Measurements from ENCODE around the gene CLDN12. TPM values are rescaled to one million over a fixed set of nuclear protein-coding genes. Genes with fewer than 3 reads are reported as not detected.

Gene CLDN12
- total RNA-seq, 2 donors from 2014 or later: 33.1 to 43.9 TPM

- Histone ChIP-seq H3K4me1 (replicated peaks) (no peaks in the 10 kb centered on the region), H3K27me3 (replicated peaks; ENCODE audit: insufficient read depth) (no peaks in the 10 kb centered on the region), H3K4me3 (peak overlapping the region; percentile 56 to 60), H3K27ac (peak overlapping the region; percentile 93 to 96), H3K9me3 (no peaks in the 10 kb centered on the region), H3K36me3 (no peaks in the 10 kb centered on the region)
- no peak for DNase-seq (ENCODE audit: low spot score)
- TF ChIP-seq POLR2AphosphoS5 (IDR thresholded peaks at IDR 0.05): no peak
- TF ChIP-seq POLR2A (IDR thresholded peaks at IDR 0.05): no peak
- no peak for TF ChIP-seq CTCF (IDR thresholded peaks at IDR 0.05)
- intact Hi-C loops (cut with DNase I): loop anchor here (5.0 to 10.0 kb wide), 2 partner anchors 55 to 188 kb away; partner anchors contain the start of genes GTPBP10 and STEAP2
- 19% methylated on average over 1 of the region's 1 CpG for WGBS
Measured at GRCh38 chr7:90402785-90403173, 482 bp upstream of the CLDN12 start.

GRCh38 chr7:90404777-90405176, 1.5 kb downstream of the CLDN12 start:
- Histone ChIP-seq H3K36me3 (no peaks in the 10 kb centered on the region), H3K4me3 (peak overlapping the region in 1 of 2 donors; percentile 60), H3K9me3 (no peaks in the 10 kb centered on the region), H3K27me3 (replicated peaks; ENCODE audit: insufficient read depth) (no peaks in the 10 kb centered on the region), H3K27ac (peak overlapping the region in 1 of 2 donors; percentile 96), H3K4me1 (replicated peaks) (no peaks in the 10 kb centered on the region)
- TF ChIP-seq CTCF (IDR thresholded peaks at IDR 0.05) (no peak), POLR2AphosphoS5 (IDR thresholded peaks at IDR 0.05) (no peak), POLR2A (IDR thresholded peaks at IDR 0.05) (no peak)
- DNase-seq (ENCODE audit: low spot score): no peak
- intact Hi-C loops (cut with DNase I): loop anchor here (5.0 to 10.0 kb wide), 2 partner anchors 57 to 190 kb away; partner anchors contain the start of genes GTPBP10 and STEAP2
- WGBS: 82% methylated on average over 4 of the region's 4 CpGs

GRCh38 chr7:90407484-90407821, 4.2 kb downstream of the CLDN12 start:
- Histone ChIP-seq H3K4me1 (replicated peaks) (peaks cover 1% of the 10 kb centered on the region), H3K36me3 (no peaks in the 10 kb centered on the region), H3K27ac (peak overlapping the region; percentile 41 to 96), H3K27me3 (replicated peaks; ENCODE audit: insufficient read depth) (no peaks in the 10 kb centered on the region), H3K4me3 (no peak overlapping the region), H3K9me3 (no peaks in the 10 kb centered on the region)
- WGBS: 48% methylated on average over 1 of the region's 1 CpG
- TF ChIP-seq POLR2AphosphoS5 (IDR thresholded peaks at IDR 0.05) (peak; percentile 58), CTCF (IDR thresholded peaks at IDR 0.05) (no peak)
- intact Hi-C loops (cut with DNase I): loop anchor here (10.0 kb wide), 1 partner anchor 193 kb away; the partner anchor contains the start of gene STEAP2
- no peak for DNase-seq (ENCODE audit: low spot score)

GRCh38 chr7:90408142-90408541, 4.9 kb downstream of the CLDN12 start:
- no peaks in the 10 kb centered on the region for H3K27me3 ChIP-seq (replicated peaks; ENCODE audit: insufficient read depth)
- H3K27ac ChIP-seq: peak overlapping the region in 1 of 2 donors; percentile 96
- H3K36me3 ChIP-seq: no peaks in the 10 kb centered on the region
- H3K4me1 ChIP-seq (replicated peaks): peaks cover 3% of the 10 kb centered on the region
- H3K9me3 ChIP-seq: no peaks in the 10 kb centered on the region
- no peak overlapping the region for H3K4me3 ChIP-seq
- WGBS: 60% methylated on average over 1 of the region's 1 CpG
- intact Hi-C loops (cut with DNase I): loop anchor here (10.0 kb wide), 1 partner anchor 193 kb away; the partner anchor contains the start of gene STEAP2
- TF ChIP-seq POLR2A (IDR thresholded peaks at IDR 0.05) (no peak), POLR2AphosphoS5 (IDR thresholded peaks at IDR 0.05) (no peak), CTCF (IDR thresholded peaks at IDR 0.05) (no peak)
- DNase-seq (ENCODE audit: low spot score): no peak

- H3K36me3 ChIP-seq: no peaks in the 10 kb centered on the region
- no peaks in the 10 kb centered on the region for H3K9me3 ChIP-seq
- H3K4me3 ChIP-seq: no peak overlapping the region
- TF ChIP-seq CTCF (IDR thresholded peaks at IDR 0.05) (no peak), POLR2A (IDR thresholded peaks at IDR 0.05) (no peak), POLR2AphosphoS5 (IDR thresholded peaks at IDR 0.05) (no peak)
- WGBS: 70% methylated on average over 3 of the region's 3 CpGs
- no peak for DNase-seq (ENCODE audit: low spot score)
- peaks cover 3% of the 10 kb centered on the region for H3K4me1 ChIP-seq (replicated peaks)
- intact Hi-C loops (cut with DNase I): loop anchor here (10.0 kb wide), 1 partner anchor 195 kb away; the partner anchor contains the start of gene STEAP2
- H3K27me3 ChIP-seq (replicated peaks; ENCODE audit: insufficient read depth): no peaks in the 10 kb centered on the region
- H3K27ac ChIP-seq: peak overlapping the region in 1 of 2 donors; percentile 96
Measured at GRCh38 chr7:90409667-90410066, 6.4 kb downstream of the CLDN12 start.
